Measurements from ENCODE around the gene CXorf65.

Gene CXorf65

DNA sequence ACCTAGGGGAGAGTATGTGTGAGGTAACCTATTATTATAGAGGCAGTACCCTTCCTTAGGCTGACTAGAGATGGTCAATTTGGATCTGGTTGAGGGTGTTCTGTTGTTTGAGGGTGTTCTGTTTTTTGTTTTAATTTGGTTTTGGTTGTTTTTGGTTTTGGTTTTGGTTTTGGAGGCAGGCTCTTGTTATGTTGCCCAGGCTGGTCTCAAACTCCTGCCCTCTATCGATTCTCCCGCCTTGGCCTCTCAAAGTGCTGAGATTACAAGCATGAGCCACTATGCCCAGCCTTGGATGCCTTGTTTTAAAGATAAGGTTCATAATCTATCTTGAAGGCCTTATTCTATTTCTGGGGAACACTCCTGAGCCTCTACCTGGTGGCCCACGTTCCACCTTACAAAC lies 912 bp downstream of the CXorf65 start:
- no peak for DNase-seq

DNA sequence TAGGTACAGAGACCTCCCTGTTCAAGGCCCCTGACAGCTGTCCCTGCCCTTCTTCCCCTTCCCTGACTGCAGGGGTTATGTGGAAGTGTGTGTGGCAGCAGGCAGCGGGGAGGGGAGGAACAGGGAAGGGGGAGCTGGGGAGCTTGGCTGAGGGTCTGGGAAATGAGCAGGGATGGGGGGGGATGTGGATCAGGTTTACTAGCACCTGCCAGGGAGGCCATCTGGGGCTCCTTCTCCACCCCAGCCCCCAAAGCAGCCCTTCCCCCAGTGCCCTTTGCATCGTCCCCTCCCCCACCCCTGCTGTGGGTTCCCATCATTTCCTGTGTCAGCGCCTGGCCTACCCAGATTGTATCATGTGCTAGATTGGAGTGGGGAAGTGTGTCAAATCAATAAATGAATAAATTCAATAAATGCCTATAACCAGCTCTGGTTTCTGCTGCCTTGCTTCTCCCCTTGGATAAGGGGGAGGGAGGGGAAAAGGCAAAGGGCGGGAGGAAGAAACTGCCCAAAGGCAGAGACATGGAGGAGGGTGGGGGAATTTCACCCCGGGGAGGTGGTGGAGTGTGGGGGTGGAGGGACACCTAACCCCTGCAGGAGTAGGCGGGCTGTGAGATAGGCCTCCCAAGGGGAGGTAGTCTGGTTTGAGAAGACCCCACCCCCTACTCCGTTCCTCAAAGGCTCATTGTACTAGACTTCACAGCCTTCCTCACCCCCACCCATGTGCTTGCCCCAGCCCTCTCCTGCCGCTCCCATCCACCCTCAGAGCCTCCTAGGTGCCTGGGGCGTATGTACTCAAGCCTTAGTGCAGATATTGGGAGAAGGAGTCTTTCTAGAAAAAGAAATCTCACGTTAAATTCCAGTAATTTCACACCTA lies 3.2 kb downstream of the CXorf65 start:
- DNase-seq, result peak; percentile 58

DNA sequence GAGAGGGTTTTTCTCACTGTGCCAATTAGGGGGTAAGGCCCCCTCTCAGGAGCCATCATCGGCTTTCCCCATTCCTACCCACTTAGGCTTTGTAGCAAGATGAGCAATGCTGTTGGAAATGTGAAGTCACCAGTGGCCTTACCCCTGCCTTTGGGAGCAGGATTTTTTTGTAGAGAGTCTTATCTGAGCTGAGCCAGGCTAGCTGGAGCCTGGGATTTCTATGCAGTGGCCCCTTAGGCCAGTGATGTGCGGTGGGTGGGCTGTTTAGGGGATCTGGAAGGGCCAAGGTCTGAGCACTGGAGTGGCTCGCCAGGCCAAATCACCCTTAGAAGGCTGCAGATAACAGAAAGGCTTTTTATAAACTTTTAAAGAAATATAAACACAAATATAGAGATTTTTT lies 4.2 kb downstream of the CXorf65 start:
- DNase-seq, result no peak

DNA sequence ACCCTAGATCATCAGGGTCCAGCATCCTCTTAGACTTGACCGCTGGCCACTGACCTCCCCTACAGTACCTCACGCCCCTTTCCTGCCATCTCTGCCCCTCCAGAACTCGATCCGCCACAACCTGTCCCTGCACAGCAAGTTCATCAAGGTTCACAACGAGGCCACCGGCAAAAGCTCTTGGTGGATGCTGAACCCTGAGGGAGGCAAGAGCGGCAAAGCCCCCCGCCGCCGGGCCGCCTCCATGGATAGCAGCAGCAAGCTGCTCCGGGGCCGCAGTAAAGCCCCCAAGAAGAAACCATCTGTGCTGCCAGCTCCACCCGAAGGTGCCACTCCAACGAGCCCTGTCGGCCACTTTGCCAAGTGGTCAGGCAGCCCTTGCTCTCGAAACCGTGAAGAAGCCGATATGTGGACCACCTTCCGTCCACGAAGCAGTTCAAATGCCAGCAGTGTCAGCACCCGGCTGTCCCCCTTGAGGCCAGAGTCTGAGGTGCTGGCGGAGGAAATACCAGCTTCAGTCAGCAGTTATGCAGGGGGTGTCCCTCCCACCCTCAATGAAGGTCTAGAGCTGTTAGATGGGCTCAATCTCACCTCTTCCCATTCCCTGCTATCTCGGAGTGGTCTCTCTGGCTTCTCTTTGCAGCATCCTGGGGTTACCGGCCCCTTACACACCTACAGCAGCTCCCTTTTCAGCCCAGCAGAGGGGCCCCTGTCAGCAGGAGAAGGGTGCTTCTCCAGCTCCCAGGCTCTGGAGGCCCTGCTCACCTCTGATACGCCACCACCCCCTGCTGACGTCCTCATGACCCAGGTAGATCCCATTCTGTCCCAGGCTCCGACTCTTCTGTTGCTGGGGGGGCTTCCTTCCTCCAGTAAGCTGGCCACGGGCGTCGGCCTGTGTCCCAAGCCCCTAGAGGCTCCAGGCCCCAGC lies 5.7 kb downstream of the CXorf65 start:
- DNase-seq, result no peak

DNA sequence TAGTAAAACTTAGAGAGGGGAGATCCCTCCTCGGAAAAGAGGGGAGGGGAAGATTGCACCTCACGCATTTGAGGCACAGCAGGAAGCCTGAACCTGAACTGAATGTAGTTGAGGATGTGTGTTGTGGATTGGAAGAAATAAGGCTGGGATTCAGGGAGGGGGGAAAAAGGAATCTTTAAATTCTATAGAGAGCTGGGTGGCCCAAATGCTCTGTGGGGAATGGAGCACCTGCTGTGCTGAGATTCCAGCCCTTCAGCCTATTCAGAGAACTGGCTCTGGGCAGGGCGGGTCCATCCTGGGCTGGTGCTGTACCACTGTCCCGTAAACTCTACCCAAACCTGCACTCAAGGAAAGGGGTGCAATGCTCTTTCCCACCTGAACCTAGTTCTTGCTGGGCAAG lies 6.8 kb downstream of the CXorf65 start:
- no peak for DNase-seq

DNA sequence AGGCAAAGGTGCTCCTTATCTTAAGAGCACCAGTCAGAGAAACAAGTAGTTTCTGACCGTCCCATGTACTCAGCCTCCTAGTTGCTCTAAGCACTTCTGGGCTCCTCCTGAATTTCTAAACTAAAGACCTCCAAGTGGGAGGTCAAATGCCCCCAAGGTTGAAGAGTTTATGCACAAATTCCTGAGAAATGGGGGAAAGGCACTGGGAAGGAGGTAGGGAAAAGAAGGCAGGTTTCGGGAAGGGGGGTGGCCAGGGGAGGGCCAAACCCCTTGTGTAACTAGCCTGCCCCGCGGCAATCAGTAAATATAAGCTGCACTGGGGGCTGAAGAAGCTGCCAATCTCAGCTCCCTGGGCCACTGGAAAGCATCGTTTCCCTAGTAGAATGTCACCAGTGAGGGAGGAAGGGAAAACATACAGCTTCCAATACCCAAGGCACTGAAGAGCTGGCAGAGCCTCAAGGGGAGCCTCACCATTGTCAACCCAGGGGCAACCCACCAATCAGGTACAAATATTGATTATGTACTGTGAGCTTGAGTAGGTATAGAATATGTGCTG lies 7.5 kb downstream of the CXorf65 start:
- DNase-seq, result no peak

DNA sequence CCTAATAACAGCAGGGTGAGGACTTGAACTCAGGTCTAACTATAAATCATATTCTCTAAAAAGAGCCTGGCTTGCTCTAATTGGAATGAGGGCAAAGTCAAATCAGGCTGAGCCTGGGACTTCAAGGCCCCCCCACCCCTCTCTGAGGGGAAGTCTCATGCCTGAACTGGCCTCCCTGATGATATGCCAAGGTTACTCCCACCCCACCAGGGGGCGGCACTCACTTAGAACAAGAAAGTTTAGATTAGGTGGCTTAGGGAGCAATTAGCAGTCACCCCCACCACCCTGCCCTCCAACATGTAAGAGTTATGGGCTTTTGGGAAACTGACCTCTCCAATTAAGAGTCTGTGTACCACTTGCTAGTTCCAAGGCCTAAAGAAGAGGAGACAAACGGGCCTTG lies 8.2 kb downstream of the CXorf65 start:
- DNase-seq, result peak; percentile 83

DNA sequence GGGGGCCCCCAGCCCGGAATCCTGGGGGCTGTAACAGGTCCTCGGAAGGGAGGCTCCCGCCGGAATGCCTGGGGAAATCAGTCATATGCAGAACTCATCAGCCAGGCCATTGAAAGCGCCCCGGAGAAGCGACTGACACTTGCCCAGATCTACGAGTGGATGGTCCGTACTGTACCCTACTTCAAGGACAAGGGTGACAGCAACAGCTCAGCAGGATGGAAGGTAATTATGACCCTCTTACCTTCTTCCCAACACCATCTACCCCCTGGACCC lies 9.8 kb downstream of the CXorf65 start:
- DNase-seq, result no peak

DNA sequence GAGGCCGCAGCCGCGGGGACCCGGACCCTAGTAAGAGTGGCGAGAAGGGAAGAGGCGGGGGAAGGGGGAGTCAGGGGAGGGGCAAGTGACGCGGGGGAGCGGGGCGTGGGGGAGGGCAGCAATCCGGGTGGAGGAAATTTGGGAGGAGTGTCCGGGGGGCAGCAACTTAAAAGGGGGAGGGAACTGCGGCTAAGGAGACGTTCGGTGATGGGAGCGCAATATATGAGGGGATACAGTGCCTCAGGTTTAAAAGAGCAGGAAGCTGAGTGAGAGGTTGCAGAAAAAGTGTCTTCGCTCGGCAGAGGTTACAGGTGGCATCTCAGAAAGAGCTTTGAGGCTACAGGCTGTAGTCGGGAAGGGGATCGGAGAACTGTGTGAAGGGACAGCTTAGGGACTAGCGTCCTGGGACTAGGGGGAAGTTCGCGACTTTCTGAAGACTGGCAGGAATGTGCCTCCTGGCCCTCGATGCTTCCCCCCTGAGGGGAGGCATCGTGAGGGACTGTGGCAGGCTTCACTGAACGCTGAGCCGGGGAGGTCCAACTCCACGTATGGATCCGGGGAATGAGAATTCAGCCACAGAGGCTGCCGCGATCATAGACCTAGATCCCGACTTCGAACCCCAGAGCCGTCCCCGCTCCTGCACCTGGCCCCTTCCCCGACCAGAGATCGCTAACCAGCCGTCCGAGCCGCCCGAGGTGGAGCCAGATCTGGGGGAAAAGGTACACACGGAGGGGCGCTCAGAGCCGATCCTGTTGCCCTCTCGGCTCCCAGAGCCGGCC lies 10.4 kb downstream of the CXorf65 start:
- no peak for DNase-seq

DNA sequence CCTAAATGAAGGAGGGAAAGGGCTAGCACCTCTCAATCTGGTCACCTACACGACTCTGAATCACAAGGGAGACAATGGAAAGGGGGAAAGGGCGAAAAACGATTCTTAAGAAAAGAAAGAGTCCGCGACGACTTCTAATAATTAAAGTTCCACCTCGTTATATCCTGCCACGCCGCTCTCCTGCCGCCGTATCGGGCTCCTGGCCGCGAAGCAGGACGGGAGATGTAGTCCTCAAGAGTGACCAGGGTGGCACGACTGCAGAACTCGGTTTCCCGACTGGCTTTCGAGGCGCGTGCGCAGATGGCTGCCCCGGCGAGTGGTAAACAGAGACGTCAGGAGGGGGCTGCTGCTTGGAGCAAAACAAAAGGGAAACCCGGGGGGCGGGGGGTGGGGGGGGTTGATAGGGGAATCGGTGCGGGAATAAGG lies 11.0 kb downstream of the CXorf65 start, which contains the start of gene FOXO4:
TSS of gene FOXO4 (plus strand) at position 297 of the 426 bp plus-strand sequence. CDS start 678 bp downstream, outside the sequence.
- peak; percentile 87 for DNase-seq

DNA sequence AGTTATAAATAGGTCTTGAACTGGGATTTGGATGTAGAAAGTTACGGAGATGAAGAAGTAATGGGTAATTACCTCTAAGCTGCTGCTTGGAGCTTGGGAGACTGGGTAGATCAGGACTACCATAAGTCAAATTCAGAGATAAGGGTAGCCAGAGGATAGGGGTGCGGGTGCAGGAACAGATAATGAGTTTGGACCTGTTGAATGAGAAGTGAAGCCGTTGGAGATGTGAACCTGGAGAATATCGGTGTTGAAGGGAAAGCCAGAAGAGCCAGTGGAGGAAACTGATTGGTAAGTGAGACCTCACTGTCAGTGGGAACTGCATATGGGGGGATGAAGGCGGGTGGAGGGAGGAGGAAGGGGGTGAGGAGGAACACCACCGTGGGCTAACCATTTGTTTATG lies 11.5 kb downstream of the CXorf65 start:
- DNase-seq, result no peak

DNA sequence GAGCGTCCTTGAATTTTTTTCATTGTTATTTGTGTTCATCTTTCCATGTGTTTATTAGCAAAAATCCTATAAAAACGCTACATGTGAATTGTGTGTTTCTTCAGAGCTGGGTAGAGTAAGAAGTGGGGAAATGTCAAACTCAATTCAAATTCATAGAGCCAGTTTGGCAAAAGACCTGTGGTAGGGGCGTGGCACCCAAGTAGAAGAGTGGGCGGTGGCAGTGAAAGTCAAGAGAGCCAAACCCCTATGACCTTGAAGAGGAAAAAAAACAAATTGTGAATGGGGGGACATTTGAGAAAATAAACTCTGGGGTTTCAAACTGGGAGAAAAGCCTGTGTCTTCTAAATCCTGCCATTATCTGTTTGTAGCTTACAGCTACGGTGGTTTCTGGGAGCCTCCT lies 15.3 kb downstream of the CXorf65 start:
- no peak for DNase-seq

DNA sequence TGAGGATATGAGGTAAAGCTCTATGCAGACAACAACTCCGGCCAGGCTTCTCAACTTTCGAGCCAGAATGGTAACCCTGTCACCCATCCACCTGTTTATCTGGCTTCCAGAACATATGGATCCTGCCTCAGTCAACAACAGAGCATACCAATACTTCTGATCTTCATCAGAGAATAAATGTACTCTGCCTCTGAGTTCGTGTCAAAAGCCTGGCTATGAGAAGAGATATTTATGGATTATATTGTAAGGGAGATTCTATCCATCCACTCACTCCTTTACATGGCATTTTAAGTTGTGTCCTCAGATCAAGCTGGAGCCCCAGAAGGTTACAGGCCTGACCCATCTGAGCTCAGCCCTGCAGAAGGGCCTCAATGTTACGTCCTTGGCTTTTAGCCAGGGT lies 20.6 kb downstream of the CXorf65 start:
- DNase-seq, result no peak

DNA sequence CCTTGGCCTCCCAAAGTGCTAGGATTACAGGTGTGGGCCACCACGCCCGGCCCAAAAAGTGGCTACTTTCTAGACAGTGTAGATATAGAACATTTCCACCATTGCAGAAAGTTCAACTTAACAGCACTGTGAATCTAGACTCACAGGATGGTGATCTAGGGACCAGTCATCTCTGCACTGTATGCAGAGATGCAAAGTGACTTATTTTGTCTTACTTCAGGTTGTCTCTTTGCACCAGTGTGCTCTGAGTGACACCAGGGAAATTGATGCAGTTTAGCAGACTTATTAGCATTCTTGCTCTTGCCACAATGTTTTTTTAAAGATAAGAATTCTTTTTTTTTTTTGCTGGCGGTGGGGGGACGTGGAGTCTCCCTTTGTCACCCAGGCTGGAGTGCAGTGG lies 23.7 kb downstream of the CXorf65 start:
- DNase-seq, result no peak

DNA sequence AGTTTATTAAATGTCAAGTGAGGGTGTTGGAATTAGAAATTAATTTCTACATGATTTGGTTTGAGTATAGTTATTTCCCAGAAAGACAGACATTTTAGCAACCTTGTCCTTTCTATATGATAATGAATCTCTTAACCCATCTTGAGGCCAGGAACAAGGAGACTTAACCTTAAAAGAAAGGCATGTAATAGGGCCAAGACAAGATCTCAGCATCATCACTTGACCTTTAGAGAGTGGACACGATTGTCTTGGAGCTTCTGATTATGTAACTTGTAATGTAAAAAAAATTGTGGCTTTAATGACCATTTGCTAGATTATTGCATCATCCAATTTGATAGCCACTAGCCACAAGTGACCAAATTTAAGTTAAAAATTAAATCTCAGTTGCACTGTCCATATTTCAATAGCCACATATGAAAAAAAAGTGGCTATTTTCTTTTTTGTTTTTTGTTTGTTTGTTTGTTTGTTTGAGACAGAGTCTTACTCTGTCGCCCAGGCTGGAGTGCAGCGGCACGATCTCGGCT lies 24.4 kb downstream of the CXorf65 start:
- no peak for DNase-seq

DNA sequence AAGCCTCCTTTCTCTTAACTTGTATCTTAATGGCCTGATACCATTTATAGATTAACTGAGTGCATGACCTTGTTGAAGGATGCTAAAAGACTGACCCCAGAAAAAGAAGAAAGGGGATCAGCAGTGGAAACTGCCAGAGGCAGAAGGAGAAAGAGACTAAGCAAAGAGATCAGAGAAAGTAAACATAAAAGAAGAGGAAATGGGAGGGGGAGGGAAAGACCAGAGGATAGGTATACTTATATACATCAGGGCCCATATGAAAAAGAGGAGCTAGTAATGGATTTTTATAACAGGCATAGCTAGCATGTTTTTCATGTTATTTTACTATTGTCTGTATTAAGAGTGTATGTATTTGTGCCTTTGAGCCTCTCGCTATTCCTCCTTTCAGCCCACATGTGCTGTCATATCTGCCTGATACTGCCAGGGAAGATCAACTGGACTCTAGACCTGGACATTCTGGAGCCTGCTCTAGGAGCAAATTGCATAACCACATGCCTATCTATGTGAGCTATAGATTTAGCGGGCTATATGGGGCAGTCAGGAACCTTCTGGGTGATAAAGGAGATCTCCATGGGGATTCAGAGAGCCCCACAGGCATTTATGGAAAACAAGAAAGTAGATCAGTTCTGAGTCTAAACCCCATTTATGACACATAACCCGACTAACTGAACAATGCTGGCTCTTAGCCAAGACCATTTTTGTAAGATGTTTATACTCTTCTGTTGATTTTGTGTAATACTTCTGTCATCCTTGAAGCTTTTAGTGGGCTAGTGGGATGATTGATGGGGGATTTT lies 25.0 kb downstream of the CXorf65 start:
- DNase-seq, result no peak

DNA sequence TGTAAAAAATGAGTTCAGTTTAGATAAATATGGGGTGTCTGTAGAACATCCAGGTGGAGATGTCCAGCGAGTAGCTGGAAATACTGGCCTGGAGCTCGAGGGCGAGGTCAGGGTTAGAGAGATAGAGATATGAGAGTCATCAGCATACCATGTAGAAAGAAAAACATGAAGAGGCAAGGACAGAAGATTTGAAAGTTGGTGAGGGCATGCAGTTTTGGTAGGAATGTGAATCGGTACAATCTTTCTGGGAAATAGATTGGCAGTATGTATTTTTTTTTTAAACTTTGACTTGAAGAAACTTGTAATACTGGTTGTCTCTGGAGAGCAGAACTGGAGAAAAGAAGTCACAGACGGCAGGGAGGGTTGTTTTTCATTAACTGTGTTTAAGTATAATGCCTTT lies 36.0 kb downstream of the CXorf65 start:
- DNase-seq, result no peak

DNA sequence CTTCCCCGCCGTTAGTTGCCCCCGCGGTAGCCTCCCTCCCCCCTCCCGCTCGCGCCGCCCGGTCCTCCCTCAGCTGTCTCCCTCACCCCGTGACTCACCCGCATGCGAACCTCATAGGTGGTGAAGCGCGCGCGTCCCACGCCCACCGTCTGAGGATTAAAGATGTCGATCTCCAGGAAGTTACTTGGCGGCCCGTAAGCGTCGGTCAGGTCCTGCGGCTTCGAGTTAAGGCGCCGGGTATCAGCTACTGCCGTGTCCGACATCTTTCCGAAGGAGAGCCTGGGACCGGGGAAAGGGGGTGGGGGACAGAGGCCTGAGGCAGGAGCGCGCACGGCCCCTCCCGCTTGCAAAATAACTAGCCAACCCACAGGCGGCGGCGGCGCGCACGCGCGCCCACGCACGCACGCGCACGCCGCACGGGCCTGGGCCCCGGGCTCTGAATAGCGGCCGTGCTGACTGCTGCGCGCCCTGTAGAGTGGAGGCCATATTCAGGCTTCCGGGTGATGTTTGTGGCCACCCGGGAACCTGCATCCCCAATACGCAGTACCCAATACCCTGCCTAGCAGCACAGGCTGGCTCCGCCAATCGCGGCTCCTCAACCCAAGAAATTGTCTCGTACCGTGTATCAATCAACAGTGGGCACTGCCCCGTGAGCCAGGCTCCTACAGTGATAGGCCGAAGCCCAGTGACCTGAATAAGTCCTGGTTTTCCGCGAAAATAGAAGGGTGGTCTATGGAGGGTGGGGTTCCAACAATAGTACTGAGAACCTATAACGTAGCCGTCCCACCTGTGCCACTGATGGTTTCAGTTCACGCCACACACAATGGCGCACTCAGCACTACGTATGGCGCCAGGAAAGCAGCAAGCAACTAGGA lies 38.3 kb downstream of the CXorf65 start, which contains the start of gene SNX12:
TSS of gene SNX12 (minus strand) at position 291 of the 875 bp plus-strand sequence. CDS start at position 263, 28 bp downstream.
- peak; percentile 82 for DNase-seq

DNA sequence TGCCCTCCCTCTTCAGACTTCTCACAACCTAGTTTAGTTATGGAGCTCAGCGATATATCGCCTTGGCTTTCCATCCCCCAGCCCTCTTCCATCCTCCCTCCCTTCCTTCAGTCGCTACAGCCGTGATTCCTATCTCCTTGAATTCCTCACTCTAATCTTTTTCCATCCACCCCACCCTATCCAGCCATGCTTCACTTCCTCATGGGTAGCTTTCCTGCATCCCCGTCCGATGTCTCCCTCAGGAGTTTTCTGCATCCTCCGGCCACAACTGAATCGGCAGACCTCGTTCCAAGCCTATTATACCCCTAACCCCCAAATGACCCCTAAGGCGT lies 38.9 kb downstream of the CXorf65 start:
- DNase-seq, result no peak

DNA sequence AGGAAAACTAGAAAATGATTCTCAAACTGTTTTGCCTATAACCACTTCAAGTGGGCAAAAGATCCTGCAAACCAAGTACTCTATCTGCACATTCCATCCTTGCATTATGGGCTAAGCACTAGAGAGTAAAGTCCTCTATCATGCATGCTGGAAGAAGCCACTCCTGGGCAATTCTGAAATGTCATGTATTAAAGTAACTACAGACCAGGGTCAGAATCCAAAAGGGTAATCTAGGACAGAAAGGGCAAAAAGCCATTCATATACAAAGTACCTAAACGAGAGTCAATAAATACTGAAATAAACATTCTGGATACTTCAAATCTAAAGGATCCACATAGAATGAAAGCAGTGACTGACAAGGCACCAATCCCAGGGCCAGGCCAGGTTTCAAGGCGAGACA lies 39.5 kb downstream of the CXorf65 start:
- DNase-seq, result no peak

DNA sequence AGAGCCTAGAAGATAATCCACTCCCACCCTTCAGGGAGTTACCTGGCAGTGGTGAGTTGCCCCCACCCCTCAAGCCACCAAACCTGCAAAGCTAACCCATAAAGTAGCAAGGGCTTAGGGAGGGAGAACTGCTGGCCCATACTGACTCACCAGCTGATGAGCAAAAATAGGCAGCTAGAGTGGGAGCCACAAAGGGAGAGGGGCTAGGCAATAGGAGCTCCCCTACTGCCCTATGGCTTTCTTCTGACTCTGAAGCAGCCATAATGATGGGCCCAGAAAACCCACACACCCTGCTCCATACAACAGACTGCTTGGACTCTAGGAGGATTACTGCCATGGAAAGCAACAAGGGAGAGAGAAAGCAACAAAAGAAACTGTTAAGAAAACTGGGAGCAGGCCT lies 46.4 kb downstream of the CXorf65 start:
- no peak for DNase-seq

Data from activated CD8-positive, alpha-beta memory T cell treated with anti-CD3 and anti-CD28 coated beads, Interleukin-2, amount 50 U/mL, for 4 hours (primary cell).